Measurements from ENCODE around the gene AK8. TPM values are rescaled to one million over a fixed set of nuclear protein-coding genes. Genes with fewer than 3 reads are reported as not detected.
A peak's percentile ranks its signal among the peaks of the same experiment; 100 is the strongest.

The AK8 gene
- total and polyA plus RNA-seq, 2 donors from 2014 or later = 6.2 to 6.3 TPM

- Histone ChIP-seq H3K4me3 (ENCODE audit: low read length in 3 of 3) (no peak overlapping the region), H3K4me1 (ENCODE audit: control insufficient read depth in 2 of 3, insufficient read depth in 2 of 3, low read depth in 1 of 3, low read length in 3 of 3) (no peaks in the 10 kb centered on the region), H3K9me3 (ENCODE audit: control insufficient read depth in 2 of 3, insufficient read depth in 1 of 3, low read length in 3 of 3) (no peaks in the 10 kb centered on the region), H3K9ac (ENCODE audit: low read length in 3 of 3) (no peak overlapping the region), H3K27ac (ENCODE audit: low read depth in 2 of 2, low read length in 2 of 2) (no peak overlapping the region), H3K27me3 (ENCODE audit: control insufficient read depth, insufficient read depth, low read length) (no peaks in the 10 kb centered on the region), H3K36me3 (ENCODE audit: control insufficient read depth in 2 of 3, insufficient read depth in 3 of 3, low read length in 3 of 3) (no peaks in the 10 kb centered on the region)
- no peak for TF ChIP-seq CTCF (IDR thresholded peaks at IDR 0.05; ENCODE audit: borderline replicate concordance, extremely low read depth, insufficient read depth)
- intact Hi-C loops (cut with DNase I) = no loop called here
- DNase-seq (peak in 1 of 5 donors; percentile 13), FAIRE-seq (no peak)
Observed at GRCh38 chr9:132853482-132853881, 24.6 kb downstream of the AK8 start.

GRCh38 chr9:132849185-132849706 is 28.8 kb downstream of the AK8 start:
- no peak overlapping the region for H3K27ac ChIP-seq (ENCODE audit: low read depth in 2 of 2, low read length in 2 of 2)
- intact Hi-C loops (cut with DNase I) = no loop called here

GRCh38 chr9:132846918-132847515 is 31.1 kb downstream of the AK8 start:
- Histone ChIP-seq H3K27ac (ENCODE audit: low read depth in 2 of 2, low read length in 2 of 2) (no peak overlapping the region), H3K9me3 (ENCODE audit: control insufficient read depth in 2 of 3, insufficient read depth in 1 of 3, low read length in 3 of 3) (no peaks in the 10 kb centered on the region), H3K4me1 (ENCODE audit: control insufficient read depth in 2 of 3, insufficient read depth in 2 of 3, low read depth in 1 of 3, low read length in 3 of 3) (no peaks in the 10 kb centered on the region), H3K4me3 (ENCODE audit: low read length in 3 of 3) (no peak overlapping the region), H3K27me3 (ENCODE audit: control insufficient read depth, insufficient read depth, low read length) (no peaks in the 10 kb centered on the region), H3K9ac (ENCODE audit: low read length in 3 of 3) (no peak overlapping the region), H3K36me3 (ENCODE audit: control insufficient read depth in 2 of 3, insufficient read depth in 3 of 3, low read length in 3 of 3) (no peaks in the 10 kb centered on the region)
- no peak for DNase-seq
- no peak for FAIRE-seq
- intact Hi-C loops (cut with DNase I) = no loop called here
- no peak for TF ChIP-seq CTCF (IDR thresholded peaks at IDR 0.05; ENCODE audit: borderline replicate concordance, extremely low read depth, insufficient read depth)

More at GRCh38 chr9:132849185-132849706, 28.8 kb downstream of the AK8 start:
- Histone ChIP-seq H3K4me3 (ENCODE audit: low read length in 3 of 3) (no peak overlapping the region), H3K9ac (ENCODE audit: low read length in 3 of 3) (no peak overlapping the region), H3K4me1 (ENCODE audit: control insufficient read depth in 2 of 3, insufficient read depth in 2 of 3, low read depth in 1 of 3, low read length in 3 of 3) (no peaks in the 10 kb centered on the region), H3K27me3 (ENCODE audit: control insufficient read depth, insufficient read depth, low read length) (no peaks in the 10 kb centered on the region), H3K9me3 (ENCODE audit: control insufficient read depth in 2 of 3, insufficient read depth in 1 of 3, low read length in 3 of 3) (no peaks in the 10 kb centered on the region), H3K36me3 (ENCODE audit: control insufficient read depth in 2 of 3, insufficient read depth in 3 of 3, low read length in 3 of 3) (no peaks in the 10 kb centered on the region)
- TF ChIP-seq CTCF (IDR thresholded peaks at IDR 0.05; ENCODE audit: borderline replicate concordance, extremely low read depth, insufficient read depth) = no peak
- no peak for DNase-seq
- FAIRE-seq = no peak
